ENCODE measurements around the gene DLGAP1.
"Not testable (repeated sequence)": the region's sequence is repeated elsewhere in the genome, so short reads cannot be mapped to it uniquely, and the experiment has no call there.

DLGAP1 gene

GRCh38 chr18:3581890-3582289 is 873.2 kb downstream of the DLGAP1 start:
- DNase-seq (ENCODE audit: low read depth in 2 of 2) = no peak
- H3K4me3 ChIP-seq (replicated peaks in 1 of 2; ENCODE audit: low read depth in 2 of 2, low read length in 2 of 2) = no peak overlapping the region
- no peak for TF ChIP-seq CTCF (IDR thresholded peaks at IDR 0.05; ENCODE audit: low read depth, low read length)

- not testable (repeated sequence) for DNase-seq (ENCODE audit: low read depth in 2 of 2); H3K4me3 ChIP-seq (replicated peaks in 1 of 2; ENCODE audit: low read depth in 2 of 2, low read length in 2 of 2)
Observed at GRCh38 chr18:3580523-3581025, 874.5 kb downstream of the DLGAP1 start.

GRCh38 chr18:3579701-3580100 is 875.4 kb downstream of the DLGAP1 start:
- DNase-seq (ENCODE audit: low read depth in 2 of 2) = peak; percentile 89 to 95
- TF ChIP-seq CTCF (IDR thresholded peaks at IDR 0.05; ENCODE audit: low read depth, low read length) = no peak
- H3K4me3 ChIP-seq (replicated peaks in 1 of 2; ENCODE audit: low read depth in 2 of 2, low read length in 2 of 2) = no peak overlapping the region

- no peak overlapping the region for H3K4me3 ChIP-seq (replicated peaks in 1 of 2; ENCODE audit: low read depth in 2 of 2, low read length in 2 of 2)
- TF ChIP-seq CTCF (IDR thresholded peaks at IDR 0.05; ENCODE audit: low read depth, low read length) = no peak
- no peak for DNase-seq (ENCODE audit: low read depth in 2 of 2)
Observed at GRCh38 chr18:3578621-3579020, 876.5 kb downstream of the DLGAP1 start.

- no peak for TF ChIP-seq CTCF (IDR thresholded peaks at IDR 0.05; ENCODE audit: low read depth, low read length)
- no peak for DNase-seq (ENCODE audit: low read depth in 2 of 2)
- no peak overlapping the region for H3K4me3 ChIP-seq (replicated peaks in 1 of 2; ENCODE audit: low read depth in 2 of 2, low read length in 2 of 2)
Observed at GRCh38 chr18:3577281-3577855, 877.7 kb downstream of the DLGAP1 start.

GRCh38 chr18:3572761-3573160 is 882.3 kb downstream of the DLGAP1 start:
- no peak overlapping the region for H3K4me3 ChIP-seq (replicated peaks in 1 of 2; ENCODE audit: low read depth in 2 of 2, low read length in 2 of 2)
- TF ChIP-seq CTCF (IDR thresholded peaks at IDR 0.05; ENCODE audit: low read depth, low read length) = no peak
- no peak for DNase-seq (ENCODE audit: low read depth in 2 of 2)

GRCh38 chr18:3566851-3567250 is 888.3 kb downstream of the DLGAP1 start:
- DNase-seq (ENCODE audit: low read depth in 2 of 2) = no peak
- TF ChIP-seq CTCF (IDR thresholded peaks at IDR 0.05; ENCODE audit: low read depth, low read length) = no peak
- no peak overlapping the region for H3K4me3 ChIP-seq (replicated peaks in 1 of 2; ENCODE audit: low read depth in 2 of 2, low read length in 2 of 2)
